Activated CD4-positive, alpha-beta T cell treated with anti-CD3 and anti-CD28 coated beads, Interleukin-2, amount 50 U/mL, for 4 hours (primary cell): Measurements from ENCODE around the gene HIKESHI.
"Not testable (repeated sequence)": the region's sequence is repeated elsewhere in the genome, so short reads cannot be mapped to it uniquely, and the experiment has no call there.

Experiments
- DNase-seq, 2 experiments: peaks; one replicate each; pipeline ENCODE4 v3.0.0-alpha.2; 2020

HIKESHI gene

DNA sequence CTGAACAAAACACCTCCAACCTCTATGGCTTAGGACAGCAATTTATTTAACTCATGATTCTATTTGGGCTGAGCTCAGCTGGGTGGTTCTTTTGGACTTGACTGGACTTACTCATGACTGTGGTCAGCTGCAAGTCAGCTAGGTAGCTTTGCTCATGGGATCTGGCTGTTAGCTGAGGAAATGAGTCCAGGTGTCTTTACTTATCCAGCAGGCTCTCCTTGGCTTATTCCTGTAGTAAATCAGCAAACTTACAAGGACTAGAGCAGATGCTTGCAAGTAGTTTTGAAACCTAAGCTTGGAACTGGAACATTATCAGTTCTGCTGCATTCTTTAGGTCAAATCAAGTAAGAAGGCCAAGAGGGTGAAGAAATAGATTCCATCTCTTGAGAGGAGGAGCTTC lies 8.0 kb upstream of the HIKESHI start:
- DNase-seq: no peak

DNA sequence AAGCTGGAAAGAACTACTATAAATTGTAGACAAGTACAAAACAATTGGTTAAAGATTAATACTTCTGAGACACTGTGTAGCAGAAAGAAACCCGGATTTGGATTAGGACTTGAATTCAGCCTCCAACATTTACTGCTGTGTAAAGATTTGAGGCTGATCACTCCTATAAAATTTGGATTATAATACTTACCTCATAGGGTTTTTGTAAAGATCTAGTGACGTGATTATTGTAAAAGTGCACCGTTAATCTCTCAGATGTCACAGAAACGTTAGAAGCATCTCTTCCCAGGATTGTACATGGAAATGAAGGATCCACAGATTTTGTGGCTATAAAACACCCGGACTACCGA lies 323 bp upstream of the HIKESHI start:
- no peak for DNase-seq

- no peak for DNase-seq
Observed at GRCh38 chr11:86303257-86303656, 1.2 kb downstream of the HIKESHI start.

- not testable (repeated sequence) for DNase-seq
Observed at GRCh38 chr11:86308710-86309109, 6.7 kb downstream of the HIKESHI start.

DNA sequence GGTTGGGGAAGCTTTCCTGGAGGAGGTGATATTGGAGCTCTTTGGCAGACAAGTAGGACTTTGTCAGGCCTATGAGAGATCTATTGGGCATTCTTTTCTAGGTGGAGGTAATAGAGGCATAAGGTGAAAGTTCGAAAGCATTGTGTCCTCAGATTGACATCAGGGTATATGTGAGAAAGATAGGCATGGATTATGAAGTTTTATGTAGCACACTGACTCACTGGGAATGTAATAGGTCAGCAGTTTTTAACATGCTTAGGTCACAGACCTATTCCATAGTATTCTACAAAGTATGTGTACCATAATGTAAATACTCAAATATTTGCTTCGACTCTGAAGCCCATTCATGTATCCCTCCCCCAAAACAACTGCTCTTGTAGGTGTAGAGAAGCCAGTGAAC lies 11.8 kb downstream of the HIKESHI start:
- DNase-seq: no peak

DNA sequence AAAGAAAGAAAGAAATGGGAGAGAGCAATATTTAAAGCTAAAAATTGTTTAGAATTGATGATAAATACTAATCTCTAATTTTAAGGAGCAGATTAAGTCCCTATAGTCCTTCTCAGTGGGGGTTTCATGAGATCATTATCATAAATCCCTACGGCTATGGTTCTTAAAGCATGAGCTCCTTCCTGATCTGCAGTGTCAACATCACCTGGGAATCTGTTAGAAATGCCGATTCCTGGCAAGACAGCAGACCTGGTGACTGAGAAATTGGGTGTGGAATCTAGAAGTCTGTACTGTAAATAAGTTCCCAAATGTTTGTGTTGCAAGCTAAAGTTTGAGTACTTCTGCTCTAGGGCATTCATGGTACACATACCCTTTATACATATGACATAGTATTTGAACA lies 12.6 kb downstream of the HIKESHI start:
- no peak for DNase-seq

DNA sequence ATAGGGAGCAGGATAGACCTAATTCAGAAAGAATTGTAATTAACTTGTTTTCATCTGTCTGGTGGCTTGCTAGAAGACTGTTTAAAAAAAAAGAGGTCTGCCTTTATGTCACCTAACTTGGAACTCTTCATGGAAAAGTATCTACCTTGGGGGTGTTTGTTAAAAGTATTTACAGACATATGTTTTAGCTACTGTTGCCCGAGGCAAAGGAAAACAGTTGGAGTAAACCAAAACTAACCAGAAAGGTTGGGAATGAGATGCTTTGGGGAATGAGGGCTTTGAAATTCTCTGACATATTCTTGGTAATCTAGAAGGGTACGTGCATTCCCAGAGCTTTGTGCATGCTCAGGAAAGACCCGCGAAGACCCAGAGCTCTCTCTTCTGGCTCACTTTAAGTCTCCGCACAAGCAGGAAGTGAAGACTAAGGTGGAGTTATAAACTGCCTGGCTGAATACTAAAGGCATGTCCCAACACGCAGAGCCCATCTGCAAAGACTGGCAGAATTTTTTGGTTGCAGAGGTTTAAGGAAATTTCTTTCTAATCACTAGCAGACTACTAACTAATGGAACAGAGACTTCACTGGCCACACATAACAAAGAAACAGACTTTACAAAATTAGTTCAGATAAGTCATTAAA lies 33.2 kb downstream of the HIKESHI start:
- DNase-seq: no peak

GRCh38 chr11:86337227-86337626 lies 35.2 kb downstream of the HIKESHI start:
- no peak for DNase-seq

DNA sequence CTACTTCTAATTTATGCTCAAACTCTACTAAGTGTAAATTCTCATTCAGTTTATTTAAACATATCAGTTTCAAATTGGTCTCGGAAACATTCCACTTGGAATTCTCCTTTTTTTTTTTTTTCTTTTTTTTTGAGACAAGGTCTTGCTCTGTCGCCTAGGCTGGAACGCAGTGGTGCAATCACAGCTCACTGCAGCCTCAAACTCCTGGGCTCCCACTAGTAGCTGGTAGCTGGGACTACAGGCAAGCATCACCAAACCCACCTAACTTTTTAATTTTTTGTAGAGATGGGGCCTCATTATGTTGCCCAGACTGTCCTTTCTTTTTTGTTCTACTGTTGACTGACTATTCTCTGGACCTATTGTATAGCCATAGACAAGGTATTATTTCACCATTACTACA lies 39.3 kb downstream of the HIKESHI start:
- DNase-seq: no peak

DNA sequence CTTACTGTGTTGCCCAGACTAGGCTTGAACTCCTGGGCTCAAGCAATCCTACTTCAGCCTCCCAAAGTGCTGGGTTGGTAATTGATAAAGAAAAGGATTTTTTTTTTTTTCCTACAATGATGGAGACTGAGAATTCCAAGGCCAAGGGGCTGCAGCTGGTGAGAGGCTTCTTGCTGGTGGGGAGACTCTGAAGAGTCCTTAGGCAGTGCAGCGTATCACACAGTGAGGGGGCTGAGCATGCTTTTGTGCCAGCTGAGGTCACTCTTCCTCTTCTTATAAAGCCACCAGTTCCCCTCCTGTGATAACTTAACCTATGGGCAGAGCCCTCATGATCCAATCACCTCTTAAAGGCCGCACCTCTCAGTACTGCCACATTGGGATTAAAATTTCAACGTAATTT lies 44.5 kb downstream of the HIKESHI start:
- no peak for DNase-seq

GRCh38 chr11:86355256-86355655 lies 53.2 kb downstream of the HIKESHI start:
- DNase-seq: no peak

DNA sequence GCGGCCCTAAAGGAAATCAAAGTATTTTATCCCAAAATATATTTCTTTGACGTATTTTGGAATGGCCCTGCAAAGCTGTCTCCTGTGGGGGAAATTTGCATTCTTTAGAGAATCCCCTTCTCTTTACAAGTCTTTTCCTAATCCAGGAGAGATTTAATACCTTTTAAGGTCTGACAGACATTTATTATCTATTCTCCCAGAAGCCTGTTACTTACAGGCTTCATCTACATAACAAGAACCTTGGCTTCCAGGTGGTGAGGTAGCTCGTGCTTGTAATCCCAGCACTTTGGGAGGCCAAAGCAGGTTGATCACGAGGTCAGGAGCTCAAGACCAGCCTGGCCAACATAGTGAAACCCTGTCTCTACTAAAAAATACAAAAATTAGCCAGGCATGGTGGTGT lies 55.4 kb downstream of the HIKESHI start:
- DNase-seq: not testable (repeated sequence)

GRCh38 chr11:86358720-86359119 lies 56.7 kb downstream of the HIKESHI start:
- DNase-seq: no peak

- DNase-seq: no peak
Observed at GRCh38 chr11:86360775-86361395, 58.8 kb downstream of the HIKESHI start.

GRCh38 chr11:86363424-86363823 lies 61.4 kb downstream of the HIKESHI start:
- no peak for DNase-seq

DNA sequence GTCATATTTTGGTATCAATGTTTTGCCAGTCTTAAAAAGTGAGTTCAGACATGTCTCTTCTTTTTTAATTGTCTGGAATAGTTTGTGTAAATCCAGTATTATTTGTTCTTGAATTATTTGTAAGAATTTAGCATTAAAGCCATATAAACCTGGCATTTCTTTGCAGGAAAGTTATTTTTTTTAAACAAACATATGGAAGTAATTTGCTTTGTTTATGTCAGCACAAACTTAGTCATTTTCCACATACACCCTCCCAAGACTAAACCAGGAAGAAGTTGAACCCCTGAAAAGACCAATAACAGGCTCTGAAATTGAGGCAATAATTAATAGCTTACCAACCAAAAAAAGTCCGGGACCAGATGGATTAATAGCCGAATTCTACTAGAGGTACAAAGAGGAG lies 63.5 kb downstream of the HIKESHI start:
- DNase-seq: no peak

- no peak for DNase-seq
Observed at GRCh38 chr11:86369668-86370067, 67.6 kb downstream of the HIKESHI start.

DNA sequence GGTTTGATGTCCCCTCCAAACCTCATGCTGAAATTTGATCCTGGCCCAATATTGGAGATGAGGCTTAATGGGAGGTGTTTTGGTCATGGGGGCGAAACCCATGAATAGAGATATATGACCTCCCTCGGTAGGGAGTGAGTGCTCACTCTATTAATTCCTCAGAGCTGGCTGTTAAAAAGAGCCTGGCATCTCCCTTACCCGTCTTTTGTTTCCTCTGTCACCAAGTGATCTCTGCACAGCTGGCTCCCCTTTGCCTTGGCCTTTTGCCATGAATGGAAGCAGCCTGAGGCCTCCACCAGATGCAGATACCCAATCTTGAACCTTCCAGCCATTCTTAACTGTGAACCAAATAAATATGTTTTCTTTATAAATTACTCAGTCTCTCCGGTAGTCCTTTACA lies 68.1 kb downstream of the HIKESHI start:
- DNase-seq: no peak

DNA sequence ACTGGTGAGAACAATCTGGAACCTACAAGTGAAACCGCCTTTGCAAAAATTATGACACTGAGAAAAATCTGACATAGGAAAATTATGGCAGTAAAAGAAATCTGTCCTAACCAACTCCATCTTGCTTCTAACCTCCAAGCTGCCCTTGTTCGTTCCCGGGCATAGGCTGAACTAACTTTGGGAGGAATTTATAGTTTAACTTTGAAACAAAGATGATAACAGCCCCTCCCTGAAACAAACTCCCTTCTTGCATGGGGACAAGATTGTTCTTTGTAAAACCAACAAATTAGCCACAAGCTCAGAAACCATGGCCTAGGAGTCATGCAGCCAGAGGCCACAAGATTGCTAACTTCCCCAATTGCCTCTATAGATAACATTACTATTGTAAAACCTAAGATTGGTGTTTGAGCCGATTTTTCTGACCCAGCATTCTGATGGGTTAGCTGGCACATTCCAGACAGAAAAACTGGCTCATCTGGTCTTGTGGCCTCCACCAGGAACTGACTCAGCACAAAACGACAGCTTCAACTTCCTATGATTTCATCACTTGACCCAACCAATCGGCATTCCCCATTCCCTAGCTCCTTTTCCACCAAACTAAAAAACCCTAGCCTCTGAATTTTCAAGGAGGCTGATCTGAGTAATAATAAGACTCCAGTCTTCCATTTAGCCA lies 69.0 kb downstream of the HIKESHI start:
- no peak for DNase-seq

- DNase-seq: no peak
Observed at GRCh38 chr11:86372041-86372440, 70.0 kb downstream of the HIKESHI start.

DNA sequence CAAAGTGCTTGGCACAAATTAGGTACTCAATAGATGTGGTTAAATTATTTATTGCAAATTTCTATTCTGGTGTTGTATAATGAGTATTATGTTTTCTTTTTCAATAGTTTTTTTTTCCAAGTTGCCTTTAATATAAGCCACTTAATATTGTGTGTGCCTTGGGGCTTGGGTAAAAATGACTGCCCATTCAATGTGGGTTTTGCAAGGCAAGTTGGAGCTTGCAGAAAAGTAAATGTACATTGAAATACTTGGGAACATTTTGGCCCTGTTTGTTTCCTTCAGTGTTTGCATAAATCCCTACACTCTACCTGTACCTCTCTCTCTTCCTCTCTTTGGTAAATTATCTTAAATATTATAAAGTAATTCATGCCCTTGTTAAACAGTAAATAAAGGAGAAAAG lies 70.5 kb downstream of the HIKESHI start:
- no peak for DNase-seq

DNA sequence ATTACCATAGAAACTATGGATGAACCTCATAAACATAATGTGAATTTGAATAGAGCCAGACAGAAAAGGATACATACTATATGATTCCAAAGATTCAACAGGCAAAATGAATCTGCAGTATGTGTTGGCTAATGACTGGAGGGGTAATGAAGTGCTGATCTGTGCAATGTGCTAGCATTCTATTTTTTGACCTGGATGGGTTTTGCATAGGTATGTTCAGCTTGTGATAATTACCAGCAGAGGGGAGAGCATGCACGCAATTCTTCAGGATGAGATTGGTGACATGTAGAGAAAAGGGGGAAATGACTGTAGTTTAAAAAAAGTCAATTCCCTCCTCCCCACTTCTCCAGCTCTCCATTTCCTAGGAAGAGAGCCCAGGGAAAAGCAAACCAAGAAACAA lies 72.0 kb downstream of the HIKESHI start:
- DNase-seq: no peak

DNA sequence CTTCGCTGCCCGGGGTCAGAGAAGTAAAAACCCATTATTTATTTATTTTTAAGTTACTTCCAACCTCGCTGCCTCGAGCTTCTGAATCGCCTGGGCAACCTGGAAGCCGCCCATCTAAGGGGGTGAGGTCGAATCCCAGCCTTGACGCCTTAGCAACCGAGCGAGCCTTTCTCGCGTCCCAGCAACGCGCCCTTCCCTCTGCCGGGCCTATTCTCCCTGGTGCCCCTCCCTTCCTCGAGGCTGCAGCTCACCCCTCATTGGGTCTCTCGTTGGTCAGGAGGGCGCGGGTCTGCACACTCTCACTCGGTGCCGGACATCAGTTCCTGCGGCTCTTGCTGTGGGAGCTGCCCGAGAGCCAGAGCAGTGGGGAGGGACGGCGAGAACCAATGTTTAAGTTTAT lies 72.5 kb downstream of the HIKESHI start, which contains the start of gene CCDC81:
Gene CCDC81, plus strand, starts transcription at position 302 of the 400 bp plus-strand sequence. CDS start 277 bp downstream, outside the sequence.
- DNase-seq: no peak

DNA sequence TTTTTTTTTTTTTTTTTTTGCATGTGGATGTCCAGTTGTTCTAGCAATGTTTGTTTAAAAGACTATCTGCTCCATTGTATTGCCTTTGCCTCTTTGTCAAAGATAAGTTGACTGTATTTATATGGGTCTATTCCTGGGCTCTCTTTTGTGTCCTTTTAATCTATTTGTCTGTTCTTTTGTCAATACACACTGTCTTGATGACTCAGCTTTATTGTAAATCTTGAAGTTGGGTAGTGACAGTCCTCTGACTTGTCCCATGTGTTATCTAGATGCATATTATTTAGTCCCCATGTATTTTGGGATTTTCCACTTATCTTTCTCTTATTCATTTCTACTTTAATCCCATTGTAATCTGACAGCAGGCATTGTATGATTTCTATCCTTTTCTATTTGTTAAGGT lies 75.9 kb downstream of the HIKESHI start:
- no peak for DNase-seq
